ENCODE results near the gene BABAM2.

DNA sequence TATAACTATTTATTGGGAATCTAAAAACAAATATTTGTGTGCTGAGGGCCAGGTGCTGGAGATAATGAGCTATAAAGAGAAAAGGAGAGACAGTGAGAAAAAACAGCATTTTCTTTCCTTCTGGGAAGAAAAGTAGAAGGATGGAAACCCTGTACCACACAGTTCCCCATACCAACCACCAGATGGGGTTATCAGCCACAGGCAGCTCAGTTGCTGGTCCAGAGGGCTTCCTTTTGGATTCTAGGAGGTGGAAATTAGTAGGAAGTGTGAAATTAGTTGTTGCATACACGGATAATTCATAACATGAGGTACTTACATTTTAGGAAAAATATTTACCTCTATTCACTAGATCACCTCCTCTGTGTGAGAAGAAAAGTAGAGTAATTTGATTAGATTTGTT is 265.1 kb downstream of the BABAM2 start:
- no peak for TF ChIP-seq JUNB (CRISPR knock-in tag; conservative IDR thresholded peaks at IDR 0.05)
- TF ChIP-seq CHCHD3 (CRISPR knock-in tag; IDR thresholded peaks at IDR 0.05) = no peak
- no peak for TF ChIP-seq PURB (CRISPR knock-in tag; IDR thresholded peaks at IDR 0.05; ENCODE audit: low read depth)
- TF ChIP-seq SIN3B (IDR thresholded peaks at IDR 0.05; ENCODE audit: low read depth) = no peak
- TF ChIP-seq FIP1L1 (IDR thresholded peaks at IDR 0.05; ENCODE audit: low read depth, low read length, poor library complexity, severe bottlenecking) = no peak
- no peak for TF ChIP-seq TCF7L2 (IDR thresholded peaks at IDR 0.05; ENCODE audit: low read depth, low read length)
- no peak for TF ChIP-seq FOXJ3 (CRISPR knock-in tag; IDR thresholded peaks at IDR 0.05)
- TF ChIP-seq, protein P1, sequence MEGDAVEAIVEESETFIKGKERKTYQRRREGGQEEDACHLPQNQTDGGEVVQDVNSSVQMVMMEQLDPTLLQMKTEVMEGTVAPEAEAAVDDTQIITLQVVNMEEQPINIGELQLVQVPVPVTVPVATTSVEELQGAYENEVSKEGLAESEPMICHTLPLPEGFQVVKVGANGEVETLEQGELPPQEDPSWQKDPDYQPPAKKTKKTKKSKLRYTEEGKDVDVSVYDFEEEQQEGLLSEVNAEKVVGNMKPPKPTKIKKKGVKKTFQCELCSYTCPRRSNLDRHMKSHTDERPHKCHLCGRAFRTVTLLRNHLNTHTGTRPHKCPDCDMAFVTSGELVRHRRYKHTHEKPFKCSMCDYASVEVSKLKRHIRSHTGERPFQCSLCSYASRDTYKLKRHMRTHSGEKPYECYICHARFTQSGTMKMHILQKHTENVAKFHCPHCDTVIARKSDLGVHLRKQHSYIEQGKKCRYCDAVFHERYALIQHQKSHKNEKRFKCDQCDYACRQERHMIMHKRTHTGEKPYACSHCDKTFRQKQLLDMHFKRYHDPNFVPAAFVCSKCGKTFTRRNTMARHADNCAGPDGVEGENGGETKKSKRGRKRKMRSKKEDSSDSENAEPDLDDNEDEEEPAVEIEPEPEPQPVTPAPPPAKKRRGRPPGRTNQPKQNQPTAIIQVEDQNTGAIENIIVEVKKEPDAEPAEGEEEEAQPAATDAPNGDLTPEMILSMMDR (IDR thresholded peaks at IDR 0.05 in 2 of 3, conservative IDR thresholded peaks at IDR 0.05 in 1 of 3; ENCODE audit: insufficient read depth in 2 of 3, low read depth in 1 of 3, low read length in 3 of 3) = peak; percentile 77 to 83 (median 79)
- TF ChIP-seq KLF1 (tag; IDR thresholded peaks at IDR 0.05) = no peak
- TF ChIP-seq ZNF124 (CRISPR knock-in tag; IDR thresholded peaks at IDR 0.05) = no peak
- no peak for TF ChIP-seq ZNF239 (CRISPR knock-in tag; IDR thresholded peaks at IDR 0.05)
- peak in 1 of 2 experiments; percentile 10; a peak in 1 of 4 replicates for TF ChIP-seq RCOR1 (IDR thresholded peaks at IDR 0.05; ENCODE audit: borderline replicate concordance in 1 of 2, low read depth in 2 of 2, low read length in 2 of 2)
- no peak for TF ChIP-seq ZNF644 (tag; IDR thresholded peaks at IDR 0.05; ENCODE audit: low read depth)
- no peak for TF ChIP-seq TARDBP (IDR thresholded peaks at IDR 0.05)
